ENCODE measurements around the gene MFN2. TPM values are rescaled to one million over a fixed set of nuclear protein-coding genes. Genes with fewer than 3 reads are reported as not detected.
A peak's percentile ranks its signal among the peaks of the same experiment; 100 is the strongest.
"Not testable (repeated sequence)": the region's sequence is repeated elsewhere in the genome, so short reads cannot be mapped to it uniquely, and the experiment has no call there.

The MFN2 gene
- total and polyA plus RNA-seq, 7 donors: 33.0 to 121 (median 83.9) TPM

GRCh38 chr1:11935057-11935412, 45.2 kb upstream of the MFN2 start:
- DNase-seq: no peak
- intact Hi-C loops (cut with DNase I): no loop called here
- WGBS, 2 donors: 4 to 12% methylated on average over 2 of the region's 2 CpGs
- no peaks in the 10 kb centered on the region for H3K9me3 ChIP-seq
- H3K27me3 ChIP-seq: no peaks in the 10 kb centered on the region
- H3K27ac ChIP-seq: peak overlapping the region; percentile 85 to 91 (median 90)
- H3K36me3 ChIP-seq: no peaks in the 10 kb centered on the region
- H3K4me1 ChIP-seq: peaks cover 0 to 66% (median 49%) of the 10 kb centered on the region in 4 donors
- no peak for TF ChIP-seq POLR2A (IDR thresholded peaks at IDR 0.05)
- no peak for TF ChIP-seq POLR2AphosphoS5 (IDR thresholded peaks at IDR 0.05)
- H3K4me3 ChIP-seq: peak overlapping the region; percentile 60 to 69 (median 65)

DNA sequence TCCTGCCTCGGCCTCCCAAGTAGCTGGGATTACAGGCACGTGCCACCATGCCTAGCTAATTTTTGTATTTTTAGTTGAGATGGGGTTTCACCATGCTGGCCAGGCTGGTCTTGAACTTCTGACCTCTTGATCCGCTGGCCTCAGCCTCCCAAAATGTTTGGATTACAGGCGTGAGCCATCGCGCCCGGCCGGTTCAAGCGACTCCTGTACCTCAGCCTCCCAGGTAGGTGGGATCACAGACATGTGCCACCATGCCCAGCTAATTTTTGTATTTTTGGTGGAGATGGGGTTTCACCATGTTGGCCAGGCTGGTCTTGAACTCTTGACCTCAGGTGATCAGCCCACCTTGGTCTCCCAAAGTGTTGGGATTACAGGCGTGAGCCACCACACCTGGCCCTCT, 44.5 kb upstream of the MFN2 start:
- H3K36me3 ChIP-seq; H3K9me3 ChIP-seq; intact Hi-C loops (cut with DNase I); H3K27me3 ChIP-seq; DNase-seq: not testable (repeated sequence)
- peak overlapping the region in 1 of 4 donors; percentile 66 for H3K4me3 ChIP-seq
- H3K4me1 ChIP-seq: peaks cover 0 to 65% (median 50%) of the 10 kb centered on the region in 4 donors
- H3K27ac ChIP-seq: peak overlapping the region; percentile 39 to 91 (median 88)
- WGBS, 2 donors: 94% methylated on average over 10 of the region's 10 CpGs

- H3K27ac ChIP-seq: peak overlapping the region; percentile 27 to 76 (median 56)
- intact Hi-C loops (cut with DNase I): no loop called here
- no peak overlapping the region for H3K4me3 ChIP-seq
- peaks cover 0 to 5% (median 0%) of the 10 kb centered on the region in 4 donors for H3K36me3 ChIP-seq
- H3K9me3 ChIP-seq: no peaks in the 10 kb centered on the region
- no peaks in the 10 kb centered on the region for H3K27me3 ChIP-seq
- TF ChIP-seq POLR2A (IDR thresholded peaks at IDR 0.05): no peak
- TF ChIP-seq EP300 (IDR thresholded peaks at IDR 0.05): no peak
- no peak for TF ChIP-seq POLR2AphosphoS5 (IDR thresholded peaks at IDR 0.05)
- no peak for TF ChIP-seq CTCF (IDR thresholded peaks at IDR 0.05)
- no peak for DNase-seq
- WGBS, 2 donors: 72 to 82% methylated on average over 15 of the region's 15 CpGs
- H3K4me1 ChIP-seq: peaks cover 0 to 65% (median 55%) of the 10 kb centered on the region in 4 donors
Observed at GRCh38 chr1:11938722-11939526, 41.3 kb upstream of the MFN2 start.

DNA sequence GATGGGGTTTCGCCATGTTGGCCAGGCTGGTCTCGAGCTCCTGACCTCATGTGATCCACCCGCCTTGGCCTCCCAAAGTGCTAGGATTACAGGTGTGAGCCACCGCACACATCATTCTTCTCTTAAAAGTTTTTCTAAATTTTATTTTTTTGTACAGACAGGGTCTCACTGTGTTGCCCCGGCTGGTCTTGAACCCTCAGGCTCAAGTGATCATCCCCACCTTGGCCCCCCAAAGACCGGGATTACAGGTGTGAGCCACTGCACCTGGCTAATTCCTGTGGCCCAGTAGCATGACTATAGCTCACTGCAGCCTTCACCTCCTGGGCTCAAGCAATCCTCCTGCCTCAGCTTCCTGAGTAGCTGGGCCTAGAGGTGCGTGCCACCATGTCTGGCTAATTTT, 40.5 kb upstream of the MFN2 start:
- H3K36me3 ChIP-seq: peaks cover 0 to 12% (median 0%) of the 10 kb centered on the region in 4 donors
- H3K9me3 ChIP-seq, DNase-seq, H3K27me3 ChIP-seq, H3K4me3 ChIP-seq: not testable (repeated sequence)
- peaks cover 0 to 62% (median 52%) of the 10 kb centered on the region in 4 donors for H3K4me1 ChIP-seq
- 96 to 97% methylated on average over 7 of the region's 7 CpGs for WGBS, 2 donors
- intact Hi-C loops (cut with DNase I): loop anchor here (5.0 kb wide), 1 partner anchor 38 kb away; no protein-coding TSS in a partner anchor
- peak overlapping the region; percentile 42 to 76 (median 60) for H3K27ac ChIP-seq

DNA sequence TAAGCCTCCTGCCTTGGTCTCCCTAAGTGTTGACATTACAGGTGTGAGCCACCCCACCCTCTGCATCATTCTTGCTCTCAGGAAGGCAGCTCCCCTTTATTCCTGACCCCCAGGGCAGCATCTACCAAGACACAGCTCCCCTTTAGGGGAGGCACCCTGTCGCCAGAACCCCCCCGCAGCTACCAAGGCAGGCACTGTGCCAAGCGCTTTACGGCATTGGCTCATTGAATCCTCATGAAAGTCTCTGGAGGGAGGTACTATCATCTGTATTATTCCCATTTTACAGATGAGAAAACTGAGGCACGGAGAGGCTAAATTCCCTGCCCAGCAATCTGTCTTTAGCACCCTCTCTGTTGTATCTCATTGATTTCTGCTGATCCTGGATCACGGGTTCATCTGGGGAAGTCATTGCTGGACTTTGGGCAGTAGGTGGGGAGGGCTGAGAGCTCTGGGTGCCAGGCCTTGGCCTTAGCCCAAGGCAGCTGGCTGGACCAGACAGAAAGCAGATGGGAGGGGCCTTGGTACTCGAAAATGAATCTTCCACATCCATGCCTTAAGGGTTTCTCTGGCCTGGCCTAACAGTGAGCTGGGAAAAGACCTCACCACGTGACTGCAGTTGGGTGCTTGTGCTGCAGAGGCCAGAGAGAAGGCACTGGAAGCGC, 39.9 kb upstream of the MFN2 start:
- Histone ChIP-seq H3K27ac (peak overlapping the region; percentile 42 to 76 (median 60)), H3K36me3 (peaks cover 0 to 12% (median 0%) of the 10 kb centered on the region in 4 donors), H3K4me3 (no peak overlapping the region), H3K27me3 (no peaks in the 10 kb centered on the region), H3K4me1 (peaks cover 0 to 56% (median 46%) of the 10 kb centered on the region in 4 donors), H3K9me3 (no peaks in the 10 kb centered on the region)
- 58 to 81% methylated on average over 9 of the region's 9 CpGs for WGBS, 2 donors
- peak; percentile 22 to 79 (median 64) for TF ChIP-seq POLR2AphosphoS5 (IDR thresholded peaks at IDR 0.05)
- TF ChIP-seq CTCF (IDR thresholded peaks at IDR 0.05): no peak
- TF ChIP-seq EP300 (IDR thresholded peaks at IDR 0.05): peak in 1 of 4 donors; percentile 35
- DNase-seq: peak; percentile 91
- intact Hi-C loops (cut with DNase I): loop anchor here (5.0 kb wide), 1 partner anchor 37 kb away; no protein-coding TSS in a partner anchor

GRCh38 chr1:11942280-11942679, 38.0 kb upstream of the MFN2 start:
- peak overlapping the region in 3 of 4 donors; percentile 42 to 76 (median 71) for H3K27ac ChIP-seq
- WGBS, 2 donors: 89 to 92% methylated on average over 4 of the region's 4 CpGs
- intact Hi-C loops (cut with DNase I): loop anchor here (5.0 kb wide), 1 partner anchor 35 kb away; no protein-coding TSS in a partner anchor

More at GRCh38 chr1:11942280-11942679, 38.0 kb upstream of the MFN2 start:
- peaks cover 0 to 12% (median 0%) of the 10 kb centered on the region in 4 donors for H3K36me3 ChIP-seq
- DNase-seq: no peak
- TF ChIP-seq POLR2A (IDR thresholded peaks at IDR 0.05) (no peak), POLR2AphosphoS5 (IDR thresholded peaks at IDR 0.05) (no peak), CTCF (IDR thresholded peaks at IDR 0.05) (no peak), EP300 (IDR thresholded peaks at IDR 0.05) (no peak)
- no peaks in the 10 kb centered on the region for H3K27me3 ChIP-seq
- no peaks in the 10 kb centered on the region for H3K9me3 ChIP-seq
- H3K4me3 ChIP-seq: no peak overlapping the region
- peaks cover 0 to 43% (median 33%) of the 10 kb centered on the region in 4 donors for H3K4me1 ChIP-seq
